Breast epithelium (tissue), 4 donors: ENCODE data around the gene OTOP1. TPM values are rescaled to one million over a fixed set of nuclear protein-coding genes. Genes with fewer than 3 reads are reported as not detected.
"Not testable (repeated sequence)": the region's sequence is repeated elsewhere in the genome, so short reads cannot be mapped to it uniquely, and the experiment has no call there.

Experiments
- DNase-seq, 2 donors: peaks; one replicate each; pipeline ENCODE4 v3.0.0-alpha.2; 2019; ENCODE audit warnings: low spot score in 2 of 2
- H3K27ac ChIP-seq, 2 donors: fragments of 200-600 bp; sonication (generic) in 1 of 2; one replicate each; pipeline ENCODE4 v1.5.1; 2016 to 2019; ENCODE audit warnings: mild to moderate bottlenecking in 1 of 2
- H3K27me3 ChIP-seq, 2 donors: fragments of 200-600 bp; sonication (generic) in 1 of 2; one replicate each; pipeline versions ENCODE4 v1.5.1 to v1.6.0; 2017 to 2019; ENCODE audit warnings: control low read depth in 1 of 2, mild to moderate bottlenecking in 1 of 2
- H3K36me3 ChIP-seq: fragments of 200-600 bp; one replicate; pipeline ENCODE4 v1.5.1; 2019
- H3K4me1 ChIP-seq, 2 donors: fragments of 200-600 bp; sonication (generic); one replicate each; pipeline ENCODE4 v1.5.1; 2016 to 2019; ENCODE audit warnings: control low read depth in 1 of 2
- H3K4me3 ChIP-seq, 3 donors: fragments of 200-600 bp; sonication (generic); 1 replicate in 2 of 3; 2 replicates in 1 of 3; pipeline ENCODE4 v1.5.1; 2016 to 2019; ENCODE audit warnings: mild to moderate bottlenecking in 3 of 3, moderate library complexity in 2 of 3
- H3K9me3 ChIP-seq, 2 donors: fragments of 200-600 bp; sonication (generic) in 1 of 2; one replicate each; pipeline ENCODE4 v1.5.1; 2016 to 2019; ENCODE audit warnings: control low read depth in 1 of 2
- POLR2A ChIP-seq: fragments of 450-650 bp; IDR thresholded peaks from one replicate; pipeline ENCODE4 v1.6.1; 2016; ENCODE audit warnings: antibody characterized with exemption, mild to moderate bottlenecking, moderate library complexity
- POLR2AphosphoS5 ChIP-seq, 3 donors: sonication (generic); formaldehyde crosslinking; IDR thresholded peaks; one replicate each; pipeline ENCODE4 v1.6.1; 2017; ENCODE audit warnings: antibody characterized with exemption in 3 of 3
- intact Hi-C: fragments of 100-400 bp; cut with DNase I; formaldehyde crosslinking; loops from one replicate; pipeline ENCODE4 v1.15.1; 2023; ENCODE audit warnings: low total_unique reads
- total RNA-seq, 3 donors: library from RNA; depleted of rRNA; stranded (reverse); fragments of >200 nt; gene quantifications; one replicate each; pipeline ENCODE4 v1.1.0, GENCODE V29; 2016
- TF ChIP-seq, protein P1 (sequence below), 3 donors: fragments of 450-650 bp; IDR thresholded peaks; one replicate each; pipeline ENCODE4 v1.5.1; 2016 to 2017; ENCODE audit warnings: antibody characterized with exemption in 3 of 3, mild to moderate bottlenecking in 3 of 3, moderate library complexity in 3 of 3

The OTOP1 gene
- total RNA-seq, 3 donors from 2014 or later = not detected

DNA sequence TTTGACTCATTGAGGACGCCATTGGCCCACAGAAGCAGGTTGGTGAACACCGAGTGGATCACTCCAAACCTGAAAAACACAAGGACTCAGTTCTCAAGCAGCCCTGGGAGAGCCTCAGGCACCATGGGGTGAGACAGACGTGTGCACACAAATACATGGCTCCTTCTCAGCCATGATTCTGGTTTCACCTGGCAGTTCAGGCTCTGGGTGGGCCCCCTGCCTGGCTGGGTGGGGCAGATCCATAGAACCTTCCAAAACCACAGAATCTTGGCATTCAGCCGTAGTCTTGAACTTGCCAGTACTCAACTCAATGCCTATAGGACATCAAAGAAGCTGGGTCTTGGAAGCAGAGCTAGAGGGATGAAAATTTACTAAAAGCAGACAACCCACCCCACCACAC is 24.2 kb downstream of the OTOP1 start:
- no peak for DNase-seq
- TF ChIP-seq POLR2AphosphoS5 (IDR thresholded peaks at IDR 0.05) = no peak
- TF ChIP-seq POLR2A = no peak
- TF ChIP-seq, protein P1, sequence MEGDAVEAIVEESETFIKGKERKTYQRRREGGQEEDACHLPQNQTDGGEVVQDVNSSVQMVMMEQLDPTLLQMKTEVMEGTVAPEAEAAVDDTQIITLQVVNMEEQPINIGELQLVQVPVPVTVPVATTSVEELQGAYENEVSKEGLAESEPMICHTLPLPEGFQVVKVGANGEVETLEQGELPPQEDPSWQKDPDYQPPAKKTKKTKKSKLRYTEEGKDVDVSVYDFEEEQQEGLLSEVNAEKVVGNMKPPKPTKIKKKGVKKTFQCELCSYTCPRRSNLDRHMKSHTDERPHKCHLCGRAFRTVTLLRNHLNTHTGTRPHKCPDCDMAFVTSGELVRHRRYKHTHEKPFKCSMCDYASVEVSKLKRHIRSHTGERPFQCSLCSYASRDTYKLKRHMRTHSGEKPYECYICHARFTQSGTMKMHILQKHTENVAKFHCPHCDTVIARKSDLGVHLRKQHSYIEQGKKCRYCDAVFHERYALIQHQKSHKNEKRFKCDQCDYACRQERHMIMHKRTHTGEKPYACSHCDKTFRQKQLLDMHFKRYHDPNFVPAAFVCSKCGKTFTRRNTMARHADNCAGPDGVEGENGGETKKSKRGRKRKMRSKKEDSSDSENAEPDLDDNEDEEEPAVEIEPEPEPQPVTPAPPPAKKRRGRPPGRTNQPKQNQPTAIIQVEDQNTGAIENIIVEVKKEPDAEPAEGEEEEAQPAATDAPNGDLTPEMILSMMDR (IDR thresholded peaks at IDR 0.05) = no peak

GRCh38 chr4:4200624-4201023 is 26.1 kb downstream of the OTOP1 start:
- H3K27me3 ChIP-seq = no peaks in the 10 kb centered on the region
- H3K27ac ChIP-seq = no peak overlapping the region
- TF ChIP-seq, protein P1 (IDR thresholded peaks at IDR 0.05) = no peak
- TF ChIP-seq POLR2AphosphoS5 (IDR thresholded peaks at IDR 0.05) = no peak
- no peak for TF ChIP-seq POLR2A
- intact Hi-C loops = no loop called here
- DNase-seq = no peak
- no peaks in the 10 kb centered on the region for H3K9me3 ChIP-seq
- H3K4me1 ChIP-seq = no peaks in the 10 kb centered on the region
- H3K36me3 ChIP-seq = no peaks in the 10 kb centered on the region
- H3K4me3 ChIP-seq = no peak overlapping the region

More for the DNA sequence above, 24.2 kb downstream of the OTOP1 start:
- no peak overlapping the region for H3K27ac ChIP-seq
- H3K4me3 ChIP-seq = no peak overlapping the region
- no peaks in the 10 kb centered on the region for H3K9me3 ChIP-seq
- no peaks in the 10 kb centered on the region for H3K36me3 ChIP-seq
- intact Hi-C loops = no loop called here
- no peaks in the 10 kb centered on the region for H3K4me1 ChIP-seq
- H3K27me3 ChIP-seq = no peaks in the 10 kb centered on the region

DNA sequence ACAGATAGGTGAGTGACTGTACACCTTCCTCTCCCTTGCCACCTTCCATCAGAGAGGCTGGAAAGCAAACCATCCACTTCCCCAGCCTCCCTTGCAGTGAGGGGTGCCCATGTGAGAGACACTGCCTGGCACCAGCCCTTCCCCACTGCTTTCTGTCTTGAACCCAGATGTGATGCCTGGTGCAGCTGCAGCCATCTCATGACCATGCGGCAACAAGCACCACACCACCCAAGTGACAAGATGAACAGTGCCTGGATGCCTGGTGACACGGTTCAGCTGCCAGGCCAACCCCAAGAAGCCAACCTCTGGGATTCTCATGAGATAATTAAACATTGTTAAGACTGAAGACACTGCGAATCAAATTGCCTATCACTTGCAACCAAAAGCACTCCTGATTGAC is 31.4 kb downstream of the OTOP1 start:
- no peaks in the 10 kb centered on the region for H3K4me1 ChIP-seq
- H3K27me3 ChIP-seq = peaks cover 0 to 6% of the 10 kb centered on the region in 2 donors
- no peaks in the 10 kb centered on the region for H3K9me3 ChIP-seq
- no peak for DNase-seq
- intact Hi-C loops = no loop called here
- no peak for TF ChIP-seq POLR2A
- TF ChIP-seq, protein P1 (IDR thresholded peaks at IDR 0.05) = no peak
- TF ChIP-seq POLR2AphosphoS5 (IDR thresholded peaks at IDR 0.05) = no peak
- no peak overlapping the region for H3K27ac ChIP-seq
- H3K4me3 ChIP-seq = no peak overlapping the region
- no peaks in the 10 kb centered on the region for H3K36me3 ChIP-seq

DNA sequence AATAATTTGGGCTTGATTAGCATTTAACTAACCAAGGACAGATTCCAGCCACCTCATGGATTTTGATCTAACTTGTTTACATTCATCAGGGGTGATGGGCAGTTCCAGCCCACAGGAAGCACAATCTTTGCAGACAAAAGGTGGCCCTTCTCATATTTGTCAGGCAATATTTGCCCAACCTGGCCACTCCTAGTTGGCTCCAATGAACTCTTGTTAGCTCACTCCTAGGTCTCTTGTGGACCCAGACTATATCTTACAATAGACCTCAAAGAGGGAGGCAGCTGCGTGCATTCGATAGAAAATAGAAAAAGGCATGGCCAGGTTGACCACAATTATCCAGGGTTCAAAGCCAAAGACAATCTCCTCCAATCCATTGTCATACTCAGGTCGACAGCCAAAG is 38.2 kb downstream of the OTOP1 start:
- H3K9me3 ChIP-seq, DNase-seq, H3K4me3 ChIP-seq, H3K36me3 ChIP-seq, H3K4me1 ChIP-seq, H3K27ac ChIP-seq, intact Hi-C loops, H3K27me3 ChIP-seq: not testable (repeated sequence)

DNA sequence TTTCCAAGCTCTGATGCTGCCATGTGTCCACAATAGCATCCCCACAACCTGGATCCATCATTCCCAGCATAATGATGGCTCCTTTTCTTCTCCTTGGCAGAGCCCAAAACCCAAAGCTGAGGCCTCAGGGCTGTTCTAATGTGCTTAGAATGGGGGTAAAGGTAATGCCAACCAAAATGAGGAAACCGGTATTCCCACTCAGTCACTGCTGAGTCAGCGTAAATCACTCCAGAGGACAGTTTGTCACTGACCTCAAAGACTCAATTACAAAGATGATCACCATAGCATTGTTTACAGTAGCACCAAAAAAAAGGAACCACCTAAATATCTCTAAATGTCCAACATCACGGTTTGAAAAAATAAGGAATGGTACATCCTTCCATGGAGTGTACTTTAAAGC is 41.2 kb downstream of the OTOP1 start:
- H3K9me3 ChIP-seq = no peaks in the 10 kb centered on the region

More for the DNA sequence above, 41.2 kb downstream of the OTOP1 start:
- Histone ChIP-seq H3K36me3 (no peaks in the 10 kb centered on the region), H3K27me3 (no peaks in the 10 kb centered on the region), H3K4me3 (no peak overlapping the region), H3K27ac (no peak overlapping the region), H3K4me1 (no peaks in the 10 kb centered on the region)
- intact Hi-C loops = no loop called here
- no peak for DNase-seq
- TF ChIP-seq, protein P1 (IDR thresholded peaks at IDR 0.05) = no peak
- TF ChIP-seq POLR2AphosphoS5 (IDR thresholded peaks at IDR 0.05) (no peak), POLR2A (no peak)
